ENCODE data around the gene WHAMM. TPM values are rescaled to one million over a fixed set of nuclear protein-coding genes. Genes with fewer than 3 reads are reported as not detected.

Gene WHAMM
- total RNA-seq, 1 experiment from 2014 or later: 7.2 TPM

- Histone ChIP-seq H3K9me2 (replicated peaks; ENCODE audit: insufficient read depth, low read length) (no peaks in the 10 kb centered on the region), H4K20me1 (ENCODE audit: insufficient read depth, low read depth, low read length) (no peaks in the 10 kb centered on the region), H3K27ac (ENCODE audit: low read length) (no peak overlapping the region), H3K27me3 (ENCODE audit: low read length) (no peaks in the 10 kb centered on the region), H2AFZ (ENCODE audit: low read length) (no peak overlapping the region), H3K9ac (ENCODE audit: low read length) (no peak overlapping the region), H3K4me1 (ENCODE audit: low read length) (no peaks in the 10 kb centered on the region), H3K36me3 (ENCODE audit: insufficient read depth, low read length) (peaks cover 55% of the 10 kb centered on the region), H3K79me2 (ENCODE audit: low read length) (peaks cover 5% of the 10 kb centered on the region; the same call in 1 of the 2 replicates), H3K4me3 (ENCODE audit: low read length) (no peak overlapping the region), H3K4me2 (ENCODE audit: low read depth, low read length, poor library complexity, severe bottlenecking) (no peak overlapping the region), H3K9me3 (ENCODE audit: low read length) (no peaks in the 10 kb centered on the region)
- no peak for DNase-seq
Measured at GRCh38 chr15:82823049-82823448, 13.6 kb downstream of the WHAMM start.

GRCh38 chr15:82828075-82828474, 18.6 kb downstream of the WHAMM start:
- H3K79me2 ChIP-seq (ENCODE audit: low read length): peaks cover 7% of the 10 kb centered on the region; the same call in 1 of the 2 replicates
- no peaks in the 10 kb centered on the region for H3K27me3 ChIP-seq (ENCODE audit: low read length)
- no peaks in the 10 kb centered on the region for H3K9me3 ChIP-seq (ENCODE audit: low read length)
- H3K9ac ChIP-seq (ENCODE audit: low read length): no peak overlapping the region
- H3K27ac ChIP-seq (ENCODE audit: low read length): no peak overlapping the region
- H3K36me3 ChIP-seq (ENCODE audit: insufficient read depth, low read length): peaks cover 72% of the 10 kb centered on the region
- no peak for DNase-seq
- no peaks in the 10 kb centered on the region for H3K9me2 ChIP-seq (replicated peaks; ENCODE audit: insufficient read depth, low read length)
- H4K20me1 ChIP-seq (ENCODE audit: insufficient read depth, low read depth, low read length): no peaks in the 10 kb centered on the region
- no peak overlapping the region for H3K4me3 ChIP-seq (ENCODE audit: low read length)
- no peaks in the 10 kb centered on the region for H3K4me1 ChIP-seq (ENCODE audit: low read length)
- H3K4me2 ChIP-seq (ENCODE audit: low read depth, low read length, poor library complexity, severe bottlenecking): no peak overlapping the region
- no peak overlapping the region for H2AFZ ChIP-seq (ENCODE audit: low read length)

DNA sequence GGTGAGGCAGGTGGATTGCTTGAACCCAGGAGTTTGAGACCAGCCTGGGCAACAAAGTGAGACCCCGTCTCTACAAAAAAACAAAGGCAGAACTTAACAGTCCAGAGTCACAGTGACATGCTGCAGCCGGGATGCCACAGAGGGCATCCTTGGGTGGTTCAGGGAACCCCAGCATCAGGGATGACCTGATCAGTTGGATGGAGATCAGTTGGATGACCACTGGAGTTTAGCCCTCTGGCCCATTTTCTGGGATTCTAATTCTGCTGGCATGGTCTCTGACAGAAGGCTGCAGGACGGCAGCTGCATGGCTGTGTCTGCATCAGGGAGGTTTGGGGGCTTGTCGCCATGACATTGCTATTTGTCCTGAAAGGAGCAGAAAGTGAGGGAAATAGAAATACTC, 19.8 kb downstream of the WHAMM start:
- Histone ChIP-seq H3K9me2 (replicated peaks; ENCODE audit: insufficient read depth, low read length) (no peaks in the 10 kb centered on the region), H3K4me2 (ENCODE audit: low read depth, low read length, poor library complexity, severe bottlenecking) (no peak overlapping the region), H3K27me3 (ENCODE audit: low read length) (no peaks in the 10 kb centered on the region), H3K36me3 (ENCODE audit: insufficient read depth, low read length) (peaks cover 74% of the 10 kb centered on the region), H3K79me2 (ENCODE audit: low read length) (peaks cover 7% of the 10 kb centered on the region; the same call in 1 of the 2 replicates), H2AFZ (ENCODE audit: low read length) (no peak overlapping the region), H3K4me1 (ENCODE audit: low read length) (no peaks in the 10 kb centered on the region), H3K27ac (ENCODE audit: low read length) (no peak overlapping the region), H4K20me1 (ENCODE audit: insufficient read depth, low read depth, low read length) (no peaks in the 10 kb centered on the region), H3K9ac (ENCODE audit: low read length) (no peak overlapping the region), H3K4me3 (ENCODE audit: low read length) (no peak overlapping the region), H3K9me3 (ENCODE audit: low read length) (no peaks in the 10 kb centered on the region)
- no peak for DNase-seq

GRCh38 chr15:82830427-82831173, 21.2 kb downstream of the WHAMM start:
- no peaks in the 10 kb centered on the region for H3K4me1 ChIP-seq (ENCODE audit: low read length)

DNA sequence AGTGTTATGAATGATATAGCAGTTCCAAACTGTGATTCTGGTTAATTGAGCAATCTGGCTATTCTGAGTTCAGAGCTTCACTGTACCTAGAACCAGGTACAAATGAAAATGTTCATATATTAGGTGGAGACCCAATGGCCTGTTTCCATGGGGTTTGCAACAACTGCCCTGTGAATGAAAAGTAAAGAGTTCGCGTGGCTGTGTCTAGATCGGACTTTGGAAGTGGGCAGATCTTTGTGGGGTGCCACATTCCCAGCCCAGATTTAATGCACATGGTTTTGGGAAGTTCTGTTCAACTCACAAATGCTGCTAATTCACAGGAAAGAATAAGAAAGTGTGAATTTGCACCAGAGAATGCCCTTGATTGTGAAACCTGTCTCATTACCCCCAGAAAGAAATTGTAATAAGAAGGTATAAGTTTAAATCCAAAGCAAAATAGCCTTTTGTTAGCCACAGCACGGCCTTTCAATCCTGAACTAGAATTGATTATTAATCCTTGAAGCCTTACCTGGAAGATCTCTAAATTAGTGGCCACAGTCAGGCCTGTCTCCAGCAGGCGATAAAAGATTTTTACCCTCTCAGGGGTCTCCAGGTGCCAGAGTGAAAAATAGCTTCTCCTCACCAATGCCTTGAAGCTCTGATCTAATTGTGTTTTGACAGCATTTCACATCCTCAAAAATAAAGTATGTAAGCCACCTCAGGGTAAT, 22.6 kb downstream of the WHAMM start:
- H3K36me3 ChIP-seq (ENCODE audit: insufficient read depth, low read length): peaks cover 75% of the 10 kb centered on the region
- no peak overlapping the region for H3K9ac ChIP-seq (ENCODE audit: low read length)
- H3K27ac ChIP-seq (ENCODE audit: low read length): no peak overlapping the region
- H3K9me2 ChIP-seq (replicated peaks; ENCODE audit: insufficient read depth, low read length): no peaks in the 10 kb centered on the region
- no peak for DNase-seq
- H2AFZ ChIP-seq (ENCODE audit: low read length): no peak overlapping the region
- no peaks in the 10 kb centered on the region for H3K4me1 ChIP-seq (ENCODE audit: low read length)
- no peaks in the 10 kb centered on the region for H4K20me1 ChIP-seq (ENCODE audit: insufficient read depth, low read depth, low read length)
- H3K79me2 ChIP-seq (ENCODE audit: low read length): peaks cover 7% of the 10 kb centered on the region; the same call in 1 of the 2 replicates
- H3K4me3 ChIP-seq (ENCODE audit: low read length): no peak overlapping the region
- no peak overlapping the region for H3K4me2 ChIP-seq (ENCODE audit: low read depth, low read length, poor library complexity, severe bottlenecking)
- H3K27me3 ChIP-seq (ENCODE audit: low read length): no peaks in the 10 kb centered on the region
- no peaks in the 10 kb centered on the region for H3K9me3 ChIP-seq (ENCODE audit: low read length)

More at GRCh38 chr15:82830427-82831173, 21.2 kb downstream of the WHAMM start:
- H3K9me3 ChIP-seq (ENCODE audit: low read length): no peaks in the 10 kb centered on the region
- H3K9me2 ChIP-seq (replicated peaks; ENCODE audit: insufficient read depth, low read length): no peaks in the 10 kb centered on the region
- H3K27me3 ChIP-seq (ENCODE audit: low read length): no peaks in the 10 kb centered on the region
- DNase-seq: no peak
- H3K4me2 ChIP-seq (ENCODE audit: low read depth, low read length, poor library complexity, severe bottlenecking): no peak overlapping the region
- no peak overlapping the region for H3K9ac ChIP-seq (ENCODE audit: low read length)
- no peaks in the 10 kb centered on the region for H4K20me1 ChIP-seq (ENCODE audit: insufficient read depth, low read depth, low read length)
- H2AFZ ChIP-seq (ENCODE audit: low read length): no peak overlapping the region
- H3K79me2 ChIP-seq (ENCODE audit: low read length): peaks cover 7% of the 10 kb centered on the region; the same call in 1 of the 2 replicates
- no peak overlapping the region for H3K4me3 ChIP-seq (ENCODE audit: low read length)
- no peak overlapping the region for H3K27ac ChIP-seq (ENCODE audit: low read length)
- H3K36me3 ChIP-seq (ENCODE audit: insufficient read depth, low read length): peaks cover 80% of the 10 kb centered on the region

DNA sequence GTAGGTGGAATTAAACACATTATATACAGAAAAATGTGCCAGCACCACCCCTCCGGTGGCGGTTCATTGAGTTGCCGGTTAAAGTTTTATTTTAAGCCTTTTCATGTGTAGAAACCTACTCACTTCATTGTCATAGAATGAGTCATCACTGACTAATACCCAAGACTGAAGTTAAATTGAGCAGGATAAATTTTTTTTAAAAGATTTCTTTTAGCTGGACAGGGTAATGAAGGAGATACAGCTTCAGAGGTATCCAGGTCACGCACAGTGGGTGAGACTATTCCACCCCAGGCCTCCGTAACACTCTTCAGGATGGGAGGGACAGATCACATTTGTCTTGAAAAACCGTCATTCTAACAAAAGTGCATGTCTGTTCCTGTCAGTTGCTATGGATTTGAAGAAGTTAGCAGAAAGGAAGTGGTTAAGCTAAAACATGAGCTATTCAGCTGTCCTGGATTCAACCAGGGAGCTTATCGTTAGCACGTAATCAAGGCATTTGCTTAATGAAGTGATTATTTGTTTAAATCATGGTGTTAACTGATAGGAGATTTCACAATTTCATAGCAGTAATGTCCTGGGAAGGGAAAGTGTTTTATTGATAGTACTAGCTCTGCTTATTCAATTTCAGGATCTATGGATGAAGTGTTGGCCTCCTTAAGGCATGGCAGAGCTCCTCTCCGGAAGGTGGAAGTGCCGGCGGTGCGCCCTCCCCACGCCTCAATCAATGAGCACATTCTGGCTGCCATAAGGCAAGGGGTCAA, 23.4 kb downstream of the WHAMM start:
- Histone ChIP-seq H4K20me1 (ENCODE audit: insufficient read depth, low read depth, low read length) (no peaks in the 10 kb centered on the region), H3K9me3 (ENCODE audit: low read length) (no peaks in the 10 kb centered on the region), H3K9me2 (replicated peaks; ENCODE audit: insufficient read depth, low read length) (no peaks in the 10 kb centered on the region), H3K79me2 (ENCODE audit: low read length) (peaks cover 7% of the 10 kb centered on the region; the same call in 1 of the 2 replicates), H3K4me1 (ENCODE audit: low read length) (no peaks in the 10 kb centered on the region), H2AFZ (ENCODE audit: low read length) (no peak overlapping the region), H3K9ac (ENCODE audit: low read length) (no peak overlapping the region), H3K4me2 (ENCODE audit: low read depth, low read length, poor library complexity, severe bottlenecking) (no peak overlapping the region), H3K4me3 (ENCODE audit: low read length) (no peak overlapping the region), H3K36me3 (ENCODE audit: insufficient read depth, low read length) (peaks cover 74% of the 10 kb centered on the region), H3K27ac (ENCODE audit: low read length) (no peak overlapping the region), H3K27me3 (ENCODE audit: low read length) (no peaks in the 10 kb centered on the region)
- no peak for DNase-seq

DNA sequence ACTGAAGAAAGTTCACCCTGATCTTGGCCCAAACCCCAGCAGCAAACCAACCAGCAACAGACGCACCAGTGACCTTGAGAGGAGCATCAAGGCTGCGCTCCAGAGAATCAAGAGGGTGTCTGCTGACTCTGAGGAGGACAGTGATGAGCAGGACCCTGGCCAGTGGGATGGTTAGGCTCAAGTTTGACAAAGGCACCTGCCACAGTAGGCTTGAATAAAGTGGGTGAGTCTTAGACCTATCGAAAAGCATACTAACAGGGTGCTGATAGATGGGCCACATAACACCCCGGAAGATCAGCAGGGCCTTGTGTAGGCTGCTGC, 23.9 kb downstream of the WHAMM start:
- Histone ChIP-seq H3K4me1 (ENCODE audit: low read length) (no peaks in the 10 kb centered on the region), H3K27ac (ENCODE audit: low read length) (no peak overlapping the region), H3K9ac (ENCODE audit: low read length) (no peak overlapping the region), H2AFZ (ENCODE audit: low read length) (no peak overlapping the region), H3K27me3 (ENCODE audit: low read length) (no peaks in the 10 kb centered on the region), H3K4me2 (ENCODE audit: low read depth, low read length, poor library complexity, severe bottlenecking) (no peak overlapping the region), H3K9me2 (replicated peaks; ENCODE audit: insufficient read depth, low read length) (no peaks in the 10 kb centered on the region), H4K20me1 (ENCODE audit: insufficient read depth, low read depth, low read length) (no peaks in the 10 kb centered on the region), H3K79me2 (ENCODE audit: low read length) (peaks cover 7% of the 10 kb centered on the region; the same call in 1 of the 2 replicates), H3K36me3 (ENCODE audit: insufficient read depth, low read length) (peaks cover 70% of the 10 kb centered on the region), H3K9me3 (ENCODE audit: low read length) (no peaks in the 10 kb centered on the region), H3K4me3 (ENCODE audit: low read length) (no peak overlapping the region)
- DNase-seq: no peak

DNA sequence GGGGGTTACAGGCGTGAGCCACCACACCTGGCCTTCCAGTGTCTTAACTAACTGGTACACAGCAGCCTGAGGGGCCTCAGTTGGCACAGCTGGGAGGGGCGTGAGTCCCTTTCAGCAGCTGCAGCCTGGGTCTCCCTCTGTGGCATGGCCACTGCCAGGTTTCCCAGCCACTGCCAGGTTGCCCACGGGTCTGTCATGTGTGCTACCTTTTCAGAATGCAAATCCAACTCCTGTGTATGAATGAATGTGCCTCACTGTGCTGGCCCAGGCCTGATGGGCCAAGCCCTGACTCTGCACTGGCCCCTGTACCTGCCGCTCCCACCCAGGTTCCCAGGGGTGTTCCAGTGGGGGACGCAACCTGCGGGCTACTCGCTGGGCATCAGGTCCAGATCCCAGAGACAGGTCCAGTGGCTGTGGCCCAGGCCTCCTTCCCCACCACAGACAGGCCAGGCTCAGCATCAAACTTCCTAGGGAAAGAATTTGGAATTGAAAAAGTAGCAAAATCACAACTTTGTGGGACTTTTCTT, 26.0 kb downstream of the WHAMM start:
- Histone ChIP-seq H3K9me2 (replicated peaks; ENCODE audit: insufficient read depth, low read length) (no peaks in the 10 kb centered on the region), H2AFZ (ENCODE audit: low read length) (no peak overlapping the region)

More for the DNA sequence above, 26.0 kb downstream of the WHAMM start:
- DNase-seq: no peak
- Histone ChIP-seq H3K9me3 (ENCODE audit: low read length) (no peaks in the 10 kb centered on the region), H3K4me1 (ENCODE audit: low read length) (no peaks in the 10 kb centered on the region), H4K20me1 (ENCODE audit: insufficient read depth, low read depth, low read length) (no peaks in the 10 kb centered on the region), H3K9ac (ENCODE audit: low read length) (no peak overlapping the region), H3K27me3 (ENCODE audit: low read length) (no peaks in the 10 kb centered on the region), H3K36me3 (ENCODE audit: insufficient read depth, low read length) (peaks cover 51% of the 10 kb centered on the region), H3K4me2 (ENCODE audit: low read depth, low read length, poor library complexity, severe bottlenecking) (no peak overlapping the region), H3K4me3 (ENCODE audit: low read length) (no peak overlapping the region), H3K79me2 (ENCODE audit: low read length) (peaks cover 7% of the 10 kb centered on the region; the same call in 1 of the 2 replicates), H3K27ac (ENCODE audit: low read length) (no peak overlapping the region)

All from Karpas-422 (cell line).